GM19463 (cell line): ENCODE data around the gene ABHD16B.
A peak's percentile ranks its signal among the peaks of the same experiment; 100 is the strongest.

Experiments used
- ATAC-seq: cut with Tn5 transposase; IDR thresholded peaks from one replicate; pipeline ENCODE4 v1.9.1; 2021; ENCODE audit warnings: mild to moderate bottlenecking, moderate library complexity; ENCODE audit not compliant: unreplicated experiment

The ABHD16B gene

GRCh38 chr20:63894358-63895201 is 33.3 kb downstream of the ABHD16B start, which contains the start of gene DNAJC5:
Gene DNAJC5, plus strand, starts transcription at chr20:63895126. Its CDS starts 33,220 bp downstream, at chr20:63928346.
- peak; percentile 86 for ATAC-seq

- peak; percentile 13 for ATAC-seq
Observed at GRCh38 chr20:63895202-63895951, 34.1 kb downstream of the ABHD16B start.

- no peak for ATAC-seq
Observed at GRCh38 chr20:63895952-63896263, 34.6 kb downstream of the ABHD16B start.

GRCh38 chr20:63896264-63897105 is 35.2 kb downstream of the ABHD16B start:
- ATAC-seq, result no peak

GRCh38 chr20:63897978-63898561 is 36.8 kb downstream of the ABHD16B start:
- no peak for ATAC-seq

GRCh38 chr20:63898882-63899558 is 37.7 kb downstream of the ABHD16B start:
- ATAC-seq, result no peak

GRCh38 chr20:63900413-63900812 is 39.1 kb downstream of the ABHD16B start:
- ATAC-seq, result no peak

- no peak for ATAC-seq
Observed at GRCh38 chr20:63903796-63904561, 42.7 kb downstream of the ABHD16B start.

GRCh38 chr20:63908008-63908682 is 46.8 kb downstream of the ABHD16B start:
- no peak for ATAC-seq

GRCh38 chr20:63911176-63911575 is 49.9 kb downstream of the ABHD16B start:
- ATAC-seq, result no peak
